ENCODE measurements around the gene LRP1-AS. TPM values are rescaled to one million over a fixed set of nuclear protein-coding genes. Genes with fewer than 3 reads are reported as not detected.
A peak's percentile ranks its signal among the peaks of the same experiment; 100 is the strongest.

The LRP1-AS gene
- total RNA-seq, 2 experiments from 2014 or later = not detected

DNA sequence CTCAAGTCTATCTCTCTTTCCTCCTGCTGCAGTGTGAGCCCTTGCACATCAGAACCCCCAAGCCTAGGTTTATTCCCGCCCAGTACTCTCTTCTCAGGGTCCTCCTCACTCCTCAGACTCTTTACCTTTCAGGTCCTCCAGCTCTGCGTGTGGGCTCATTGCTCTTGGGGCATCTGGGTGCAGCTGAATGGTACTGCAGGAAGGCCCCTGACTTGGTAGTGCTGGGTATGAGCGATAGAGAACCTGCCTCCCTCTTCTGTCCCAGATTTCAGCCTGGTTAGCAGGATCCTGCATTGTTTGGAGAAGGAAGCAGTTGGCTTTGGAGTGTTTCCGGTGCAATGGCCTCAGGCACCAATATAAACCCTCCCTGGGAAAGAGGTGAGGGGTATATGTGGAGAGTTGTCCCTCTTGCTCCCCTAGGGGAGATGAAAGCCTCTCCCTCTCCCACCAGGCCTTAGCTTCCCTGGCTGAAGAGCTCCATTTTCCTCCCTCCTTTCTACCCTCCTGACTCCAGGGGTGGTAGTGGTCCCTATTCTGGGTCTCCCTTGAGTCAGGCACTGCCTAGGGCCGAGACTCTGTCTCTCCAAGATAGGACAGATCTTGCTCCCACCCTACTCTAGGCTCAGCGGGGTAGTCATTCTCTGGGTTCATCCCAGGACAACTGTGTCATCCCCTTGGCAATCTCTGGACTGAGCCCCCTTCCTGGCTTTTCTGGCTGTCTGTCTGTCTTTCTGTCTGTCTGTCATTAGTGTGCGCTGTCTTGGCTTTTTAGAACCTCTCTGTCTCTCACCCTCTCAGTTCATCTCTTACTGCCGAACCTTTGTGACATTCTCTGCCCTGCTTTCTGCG is 15.3 kb downstream of the LRP1-AS start:
- Mint-ChIP-seq H3K27ac (no peak overlapping the region), H3K4me1 (ENCODE audit: low read depth) (peaks cover 11% of the 10 kb centered on the region), H3K4me3 (no peak overlapping the region), H3K9me3 (no peaks in the 10 kb centered on the region), H3K36me3 (ENCODE audit: low read depth) (no peaks in the 10 kb centered on the region), H3K27me3 (ENCODE audit: low read depth) (no peaks in the 10 kb centered on the region)
- DNase-seq = no peak
- CTCF ChIA-PET = interaction anchor here (0.6 to 14.5 kb wide), 3 partner anchors 8 to 50 kb away, joined by 3 to 252 read pairs (median 9); no protein-coding TSS in a partner anchor
- intact Hi-C loops (cut with micrococcal nuclease) = no loop called here

DNA sequence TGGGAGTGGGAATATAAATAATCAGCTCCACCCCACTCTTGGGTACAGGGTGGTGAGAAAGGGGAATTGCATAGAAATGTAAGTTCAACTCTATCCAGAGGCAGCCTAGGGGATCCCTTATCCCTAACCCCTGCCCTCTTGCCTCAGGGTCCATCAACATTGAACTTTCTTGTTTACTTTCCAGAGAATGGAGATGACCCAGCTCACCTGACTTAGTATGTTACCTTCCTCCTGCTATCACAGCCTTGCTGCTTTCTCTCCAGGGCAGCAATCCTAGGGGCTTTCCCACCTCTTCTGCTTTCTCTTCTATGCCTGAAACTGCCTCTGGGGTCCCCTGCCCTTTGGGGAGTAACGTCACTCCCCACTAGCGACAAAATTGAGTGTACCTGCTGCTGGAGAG is 16.5 kb downstream of the LRP1-AS start:
- peaks cover 11% of the 10 kb centered on the region for H3K4me1 Mint-ChIP-seq (ENCODE audit: low read depth)
- H3K9me3 Mint-ChIP-seq = no peaks in the 10 kb centered on the region
- CTCF ChIA-PET = interaction anchor here (0.6 to 14.5 kb wide), 3 partner anchors 19 to 50 kb away, joined by 3 to 252 read pairs (median 4); no protein-coding TSS in a partner anchor
- no peak overlapping the region for H3K27ac Mint-ChIP-seq
- H3K4me3 Mint-ChIP-seq = no peak overlapping the region
- no peaks in the 10 kb centered on the region for H3K27me3 Mint-ChIP-seq (ENCODE audit: low read depth)
- intact Hi-C loops (cut with micrococcal nuclease) = no loop called here
- no peaks in the 10 kb centered on the region for H3K36me3 Mint-ChIP-seq (ENCODE audit: low read depth)
- DNase-seq = peak; percentile 12

DNA sequence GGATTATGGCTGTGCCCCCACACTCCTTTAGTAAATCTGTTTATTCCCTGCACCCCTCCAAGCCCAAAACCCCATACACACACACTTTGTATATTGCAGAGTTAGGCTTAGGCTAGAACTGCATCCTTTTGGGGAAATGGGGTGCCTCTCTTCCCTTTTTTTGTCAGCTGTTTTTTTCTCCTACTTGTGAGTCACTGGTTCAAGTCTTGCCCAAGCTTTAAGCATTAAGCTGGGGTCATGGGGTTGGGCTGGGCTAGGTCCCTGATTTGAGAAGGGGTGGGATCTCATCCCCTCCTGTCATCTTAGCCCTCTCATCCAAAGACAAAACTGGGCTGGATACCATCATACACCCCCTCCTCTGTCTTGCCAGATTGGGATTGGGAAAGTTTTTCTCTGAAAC is 17.5 kb downstream of the LRP1-AS start:
- intact Hi-C loops (cut with micrococcal nuclease) = no loop called here
- Mint-ChIP-seq H3K36me3 (ENCODE audit: low read depth) (no peaks in the 10 kb centered on the region), H3K27ac (no peak overlapping the region), H3K9me3 (no peaks in the 10 kb centered on the region), H3K4me1 (ENCODE audit: low read depth) (peaks cover 11% of the 10 kb centered on the region), H3K4me3 (peak overlapping the region; percentile 10), H3K27me3 (ENCODE audit: low read depth) (no peaks in the 10 kb centered on the region)
- CTCF ChIA-PET = interaction anchor here (1.1 to 14.5 kb wide), 3 partner anchors 18 to 100 kb away, joined by 3 to 252 read pairs (median 3); partner anchors contain the start of gene SHMT2
- no peak for DNase-seq

DNA sequence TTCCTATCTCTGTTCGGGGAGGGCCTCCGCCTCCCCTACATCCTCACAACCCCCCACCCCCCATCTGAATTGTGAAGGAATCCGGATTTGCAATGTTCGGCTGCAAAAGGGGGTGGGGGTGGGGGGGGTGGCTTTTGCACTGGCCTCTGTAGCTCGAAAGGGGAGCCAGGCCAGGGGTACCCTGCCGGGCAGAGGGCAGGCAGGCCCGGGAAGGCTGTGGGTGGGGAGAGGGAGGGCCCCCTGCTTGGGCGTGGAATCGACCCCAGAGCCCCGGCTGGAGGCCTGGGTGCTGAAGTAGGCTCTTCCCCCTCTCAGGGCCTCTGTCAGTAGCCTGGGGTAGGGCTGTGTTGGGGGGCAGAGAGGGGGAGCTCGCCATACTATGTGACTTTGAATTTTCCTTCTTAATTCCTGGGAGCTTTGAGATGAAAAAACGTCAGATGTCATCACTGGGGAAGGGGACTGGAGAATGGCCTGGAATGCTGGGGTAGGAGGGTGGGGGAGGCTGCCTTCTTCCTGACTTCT is 18.0 kb downstream of the LRP1-AS start:
- intact Hi-C loops (cut with micrococcal nuclease) = no loop called here
- peak overlapping the region; percentile 10 for H3K4me3 Mint-ChIP-seq
- no peaks in the 10 kb centered on the region for H3K36me3 Mint-ChIP-seq (ENCODE audit: low read depth)
- no peak overlapping the region for H3K27ac Mint-ChIP-seq
- CTCF ChIA-PET = interaction anchor here (1.1 to 14.5 kb wide), 3 partner anchors 18 to 101 kb away, joined by 3 to 252 read pairs (median 3); partner anchors contain the start of gene SHMT2
- peaks cover 11% of the 10 kb centered on the region for H3K4me1 Mint-ChIP-seq (ENCODE audit: low read depth)
- H3K27me3 Mint-ChIP-seq (ENCODE audit: low read depth) = no peaks in the 10 kb centered on the region
- no peak for DNase-seq
- no peaks in the 10 kb centered on the region for H3K9me3 Mint-ChIP-seq

DNA sequence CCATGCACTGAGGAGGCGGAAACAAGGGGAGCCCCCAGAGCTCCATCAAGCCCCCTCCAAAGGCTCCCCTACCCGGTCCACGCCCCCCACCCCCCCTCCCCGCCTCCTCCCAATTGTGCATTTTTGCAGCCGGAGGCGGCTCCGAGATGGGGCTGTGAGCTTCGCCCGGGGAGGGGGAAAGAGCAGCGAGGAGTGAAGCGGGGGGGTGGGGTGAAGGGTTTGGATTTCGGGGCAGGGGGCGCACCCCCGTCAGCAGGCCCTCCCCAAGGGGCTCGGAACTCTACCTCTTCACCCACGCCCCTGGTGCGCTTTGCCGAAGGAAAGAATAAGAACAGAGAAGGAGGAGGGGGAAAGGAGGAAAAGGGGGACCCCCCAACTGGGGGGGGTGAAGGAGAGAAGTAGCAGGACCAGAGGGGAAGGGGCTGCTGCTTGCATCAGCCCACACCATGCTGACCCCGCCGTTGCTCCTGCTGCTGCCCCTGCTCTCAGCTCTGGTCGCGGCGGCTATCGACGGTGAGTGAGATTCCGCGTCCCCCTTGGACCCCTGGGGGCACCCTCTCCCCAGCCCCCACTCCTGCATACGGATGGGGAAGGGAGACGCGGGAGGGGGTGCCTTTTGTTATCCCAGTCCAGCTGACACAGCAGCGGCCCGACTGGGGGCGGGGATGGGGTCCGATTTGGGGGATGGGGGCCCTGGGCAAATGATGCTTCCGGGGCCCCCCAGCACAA is 18.7 kb downstream of the LRP1-AS start:
- CTCF ChIA-PET = interaction anchor here (0.6 to 14.5 kb wide), 7 partner anchors 18 to 128 kb away, joined by 3 to 252 read pairs (median 3); partner anchors contain the start of gene STAT6
- H3K4me1 Mint-ChIP-seq (ENCODE audit: low read depth) = peaks cover 11% of the 10 kb centered on the region
- H3K27me3 Mint-ChIP-seq (ENCODE audit: low read depth) = no peaks in the 10 kb centered on the region
- DNase-seq = no peak
- H3K36me3 Mint-ChIP-seq (ENCODE audit: low read depth) = no peaks in the 10 kb centered on the region
- intact Hi-C loops (cut with micrococcal nuclease) = loop anchor here (1.0 kb wide), 2 partner anchors 113 to 371 kb away; no protein-coding TSS in a partner anchor
- no peak overlapping the region for H3K27ac Mint-ChIP-seq
- H3K9me3 Mint-ChIP-seq = peaks cover 4% of the 10 kb centered on the region
- peak overlapping the region; percentile 80 for H3K4me3 Mint-ChIP-seq

DNA sequence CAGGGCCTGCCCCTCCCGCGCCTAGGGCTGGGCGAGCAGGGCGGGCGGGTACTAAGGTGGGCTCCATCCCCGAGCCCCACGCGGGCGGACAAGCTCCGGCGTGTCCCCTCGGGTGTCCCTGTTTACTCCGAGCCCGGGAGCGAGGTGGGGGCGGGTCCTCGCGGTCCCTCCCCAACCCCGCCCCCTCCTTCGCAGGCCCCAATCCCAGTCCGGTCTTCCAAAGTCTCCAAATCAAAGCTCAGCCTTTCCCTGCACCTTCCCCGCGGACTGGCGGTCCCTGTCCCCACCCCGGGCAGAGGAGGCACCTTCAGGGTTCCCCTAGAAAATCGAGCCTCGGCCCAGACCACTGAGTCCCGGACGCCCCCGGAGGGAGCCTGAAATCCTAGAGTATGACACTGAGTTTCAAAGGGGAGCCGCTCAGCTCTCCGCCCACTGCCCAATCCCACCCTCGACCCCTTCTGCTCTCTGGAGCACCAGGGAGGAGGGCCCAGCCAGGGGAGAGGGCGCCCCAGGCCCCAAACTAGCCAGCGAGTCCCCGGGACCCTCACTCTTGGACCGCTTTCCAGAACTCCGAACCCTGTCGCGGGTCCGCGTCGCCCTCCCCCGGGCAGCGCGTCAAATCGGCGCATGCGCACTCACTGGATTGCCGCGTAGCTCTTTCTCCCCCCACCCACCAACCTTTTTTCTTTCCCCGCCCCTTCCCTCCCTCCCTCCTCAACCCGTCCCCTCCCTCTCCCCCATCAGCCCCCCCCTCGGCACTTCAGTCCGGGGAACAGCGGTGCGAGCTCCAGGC is 19.5 kb downstream of the LRP1-AS start, which contains the start of gene LRP1:
Gene LRP1, plus strand, starts transcription at position 758 of the 793 bp plus-strand sequence. CDS start 482 bp downstream, outside the sequence.
- H3K4me3 Mint-ChIP-seq = peak within 1 kb of the TSS; percentile 80
- H3K9me3 Mint-ChIP-seq = peaks cover 7% of the 10 kb centered on the region
- intact Hi-C loops (cut with micrococcal nuclease) = loop anchor here (1.0 kb wide), 3 partner anchors 39 to 371 kb away; no protein-coding TSS in a partner anchor
- H3K4me1 Mint-ChIP-seq (ENCODE audit: low read depth) = peaks cover 11% of the 10 kb centered on the region
- CTCF ChIA-PET = interaction anchor here (0.6 to 14.5 kb wide), 7 partner anchors 17 to 127 kb away, joined by 3 to 252 read pairs (median 3); partner anchors contain the start of gene STAT6
- no peak within 1 kb of the TSS for H3K27ac Mint-ChIP-seq
- H3K27me3 Mint-ChIP-seq (ENCODE audit: low read depth) = no peaks in the 10 kb centered on the region
- DNase-seq = peak; percentile 75
- H3K36me3 Mint-ChIP-seq (ENCODE audit: low read depth) = no peaks in the 10 kb centered on the region

DNA sequence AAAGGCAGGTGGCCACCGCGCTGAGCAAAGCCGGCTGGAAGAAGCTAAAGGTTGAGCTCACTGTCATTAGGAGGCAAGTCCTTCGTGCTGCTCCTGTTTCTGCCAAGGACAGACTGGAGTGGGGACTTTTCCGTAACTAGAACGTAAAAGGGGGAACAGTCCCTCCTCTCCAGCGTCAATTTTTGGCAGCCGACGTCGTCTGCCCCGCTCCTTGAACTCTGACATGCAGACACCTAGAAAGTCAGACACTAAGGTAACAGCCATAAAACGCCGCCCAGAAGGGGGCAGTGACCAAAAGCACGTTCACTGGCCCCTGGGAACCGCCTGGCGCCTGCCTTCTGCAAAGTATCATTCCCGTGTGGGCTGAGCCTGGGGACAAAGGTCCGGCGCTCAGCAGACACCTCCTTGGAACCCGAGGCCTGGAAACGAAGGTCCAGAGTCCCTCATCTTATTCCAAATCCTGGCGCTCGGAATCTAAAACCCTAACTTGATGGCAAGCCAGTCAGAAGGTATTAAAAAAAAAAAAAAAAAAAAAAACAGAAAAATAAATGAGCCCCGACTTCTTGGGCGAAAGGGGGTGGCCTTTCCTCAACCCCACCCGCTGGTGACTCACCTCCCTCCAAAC is 20.2 kb downstream of the LRP1-AS start:
- Mint-ChIP-seq H3K4me3 (peak overlapping the region; percentile 80), H3K27ac (no peak overlapping the region), H3K4me1 (ENCODE audit: low read depth) (peaks cover 11% of the 10 kb centered on the region), H3K36me3 (ENCODE audit: low read depth) (no peaks in the 10 kb centered on the region), H3K27me3 (ENCODE audit: low read depth) (no peaks in the 10 kb centered on the region), H3K9me3 (peaks cover 7% of the 10 kb centered on the region)
- CTCF ChIA-PET = interaction anchor here (0.6 to 14.5 kb wide), 7 partner anchors 11 to 60 kb away, joined by 3 to 252 read pairs (median 4); partner anchors contain the start of gene STAT6
- intact Hi-C loops (cut with micrococcal nuclease) = loop anchor here (1.0 kb wide), 1 partner anchor 40 kb away; no protein-coding TSS in a partner anchor
- DNase-seq = peak; percentile 71

DNA sequence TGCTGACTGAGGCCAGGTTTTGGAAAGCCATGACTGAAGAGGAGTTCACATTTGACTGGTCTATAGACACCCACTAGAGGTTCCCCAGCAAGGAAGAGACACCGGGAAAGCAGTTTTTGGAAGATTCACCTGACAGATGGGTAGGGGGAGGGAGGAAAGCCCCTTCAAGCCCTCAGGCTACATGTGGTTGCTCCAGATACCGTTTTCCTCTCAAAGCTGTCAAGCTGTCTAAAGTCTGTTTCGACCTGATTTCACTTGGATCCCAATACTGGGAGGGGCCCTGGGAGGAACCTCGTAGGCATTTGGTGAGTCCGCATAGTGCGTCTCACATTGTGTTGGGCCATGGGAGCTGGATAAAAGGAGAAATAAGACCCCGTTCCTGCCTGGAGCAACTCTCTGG is 20.9 kb downstream of the LRP1-AS start:
- Mint-ChIP-seq H3K4me1 (ENCODE audit: low read depth) (peaks cover 11% of the 10 kb centered on the region), H3K27ac (no peak overlapping the region), H3K36me3 (ENCODE audit: low read depth) (no peaks in the 10 kb centered on the region), H3K4me3 (no peak overlapping the region), H3K27me3 (ENCODE audit: low read depth) (no peaks in the 10 kb centered on the region), H3K9me3 (peaks cover 7% of the 10 kb centered on the region)
- CTCF ChIA-PET = interaction anchor here (0.6 to 14.5 kb wide), 7 partner anchors 11 to 61 kb away, joined by 3 to 252 read pairs (median 4); partner anchors contain the start of gene STAT6
- intact Hi-C loops (cut with micrococcal nuclease) = no loop called here
- DNase-seq = no peak

DNA sequence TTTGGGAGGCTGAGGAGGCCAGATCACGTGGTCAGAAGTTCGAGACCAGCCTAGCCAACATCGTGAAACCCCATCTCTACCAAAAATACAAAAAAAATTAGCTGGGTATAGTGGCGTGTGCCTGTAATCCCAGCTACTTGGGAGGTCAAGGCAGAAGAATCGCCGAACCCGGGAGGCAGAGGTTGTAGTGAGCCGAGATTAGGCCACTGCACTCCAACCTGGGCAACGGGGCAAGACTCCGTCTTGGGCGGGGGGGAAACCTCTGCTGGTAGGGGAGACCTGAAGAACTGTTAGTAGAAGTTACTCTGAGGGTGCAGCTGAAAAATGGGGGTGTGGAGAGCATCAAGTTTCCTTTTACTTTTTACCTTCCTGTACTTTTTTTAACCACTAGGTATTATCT is 21.4 kb downstream of the LRP1-AS start:
- Mint-ChIP-seq H3K9me3 (peaks cover 7% of the 10 kb centered on the region), H3K4me1 (ENCODE audit: low read depth) (peaks cover 9% of the 10 kb centered on the region), H3K27ac (no peak overlapping the region), H3K36me3 (ENCODE audit: low read depth) (no peaks in the 10 kb centered on the region), H3K4me3 (no peak overlapping the region), H3K27me3 (ENCODE audit: low read depth) (no peaks in the 10 kb centered on the region)
- intact Hi-C loops (cut with micrococcal nuclease) = no loop called here
- CTCF ChIA-PET = interaction anchor here (1.3 to 14.5 kb wide), 7 partner anchors 10 to 113 kb away, joined by 3 to 252 read pairs (median 5); partner anchors contain the start of gene STAT6
- DNase-seq = no peak

DNA sequence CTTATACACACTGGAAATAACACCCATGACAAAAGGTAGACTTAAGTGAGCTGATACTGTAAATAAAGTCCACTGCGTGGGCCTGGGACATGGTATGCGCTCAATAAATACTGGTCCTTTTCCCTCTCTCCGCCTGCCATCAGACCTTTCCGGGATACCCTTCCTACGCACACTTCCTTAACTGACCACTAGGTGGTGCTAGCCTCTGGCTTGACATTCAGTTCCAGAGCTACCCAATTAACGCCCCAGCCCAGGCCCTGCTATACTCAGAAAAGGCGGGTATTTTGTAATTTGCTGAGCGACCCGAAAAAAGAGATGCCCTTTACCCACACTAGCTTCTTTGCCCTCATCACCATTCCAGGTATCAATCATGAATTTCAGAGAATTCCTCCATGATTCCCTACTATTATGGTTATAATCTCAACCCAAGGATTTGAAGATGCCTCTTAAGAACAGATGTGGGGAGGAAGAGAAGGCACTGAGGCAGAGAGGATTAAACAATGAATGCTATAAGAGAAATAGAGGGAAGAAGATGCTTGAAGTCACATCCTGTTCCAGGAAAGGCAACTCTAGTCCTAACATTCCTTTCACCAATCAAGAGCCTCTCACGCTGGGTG is 23.1 kb downstream of the LRP1-AS start:
- no peaks in the 10 kb centered on the region for H3K27me3 Mint-ChIP-seq (ENCODE audit: low read depth)

More for the DNA sequence above, 23.1 kb downstream of the LRP1-AS start:
- Mint-ChIP-seq H3K27ac (no peak overlapping the region), H3K9me3 (peaks cover 7% of the 10 kb centered on the region), H3K4me1 (ENCODE audit: low read depth) (peaks cover under 1% of the 10 kb centered on the region), H3K36me3 (ENCODE audit: low read depth) (no peaks in the 10 kb centered on the region), H3K4me3 (no peak overlapping the region)
- CTCF ChIA-PET = interaction anchor here (0.5 to 14.5 kb wide), 39 partner anchors 8 to 211 kb away, joined by 3 to 252 read pairs (median 5); partner anchors contain the start of genes NEMP1 and STAT6
- peak; percentile 90 for DNase-seq
- intact Hi-C loops (cut with micrococcal nuclease) = loop anchor here (1.0 kb wide), 3 partner anchors 49 to 119 kb away; no protein-coding TSS in a partner anchor
